IMR-90 (cell line): ENCODE measurements around the gene ELMO1. TPM values are rescaled to one million over a fixed set of nuclear protein-coding genes. Genes with fewer than 3 reads are reported as not detected.

ENCODE experiments used
- ATAC-seq: fragments of 200-7000 bp; cut with Tn5 transposase; 2 replicates; pipeline ENCODE4 v1.9.1; 2020; ENCODE audit warnings: low read depth, mild to moderate bottlenecking, moderate library complexity
- BruUV-seq: library from RNA; stranded (reverse); fragments of 400-500 nt; replicated peaks from 2 replicates; lab custom pipeline; 2021; lab: Mats Ljungman, UMichigan
- CTCF ChIA-PET: fragments of 300-600 bp; formaldehyde crosslinking; extraction: SDS; loops from one replicate; lab custom pipeline; 2021; ENCODE audit warnings: antibody characterized with exemption; lab: Yijun Ruan, JAX
- POLR2A ChIA-PET: fragments of 300-600 bp; sonication (Branson Sonifier 250); formaldehyde crosslinking; loops from one replicate; lab custom pipeline; 2022; ENCODE audit warnings: antibody characterized with exemption; ENCODE audit not compliant: unreplicated experiment; lab: Charles Lee
- DNase-seq: peaks from one replicate; pipeline ENCODE4 v3.0.0; 2013
- H2AFZ ChIP-seq: replicated peaks from 2 replicates; pipeline ENCODE3; 2013; ENCODE audit warnings: low read length, mild to moderate bottlenecking; ENCODE audit not compliant: poor library complexity
- H2AK5ac ChIP-seq: 2 replicates; pipeline ENCODE4 v1.6.1; 2013; ENCODE audit warnings: low read depth, low read length, inconsistent platforms
- H2AK9ac ChIP-seq: replicated peaks from 2 replicates; pipeline ENCODE3; 2013; ENCODE audit warnings: mild to moderate bottlenecking, low read depth, low read length, moderate library complexity; ENCODE audit not compliant: poor library complexity
- H2BK120ac ChIP-seq: 2 replicates; pipeline ENCODE4 v1.6.1; 2013; ENCODE audit warnings: low read depth, low read length, inconsistent platforms
- H2BK15ac ChIP-seq: 3 replicates; pipeline ENCODE4 v1.6.1; 2013; ENCODE audit warnings: low read depth, low read length, inconsistent platforms
- H2BK20ac ChIP-seq: 2 replicates; pipeline ENCODE4 v1.6.1; 2013; ENCODE audit warnings: low read depth, mild to moderate bottlenecking, inconsistent platforms, low read length, moderate library complexity
- H2BK5ac ChIP-seq: 2 replicates; pipeline ENCODE4 v1.6.1; 2013; ENCODE audit warnings: mild to moderate bottlenecking, low read depth, low read length, inconsistent platforms; ENCODE audit not compliant: poor library complexity, severe bottlenecking
- H3K14ac ChIP-seq: replicated peaks from 2 replicates; pipeline ENCODE4 v1.6.1; 2013; ENCODE audit warnings: low read depth, low read length, inconsistent platforms
- H3K18ac ChIP-seq: 2 replicates; pipeline ENCODE4 v1.6.1; 2013; ENCODE audit warnings: low read depth, low read length, control low read depth
- H3K23ac ChIP-seq: 2 replicates; pipeline ENCODE4 v1.6.1; 2013; ENCODE audit warnings: low read depth, low read length, inconsistent platforms
- H3K27ac ChIP-seq: 2 replicates; pipeline ENCODE4 v1.5.1; 2013; ENCODE audit warnings: mild to moderate bottlenecking, control low read depth, low read length; ENCODE audit not compliant: insufficient read depth
- H3K27me3 ChIP-seq: 2 replicates; pipeline ENCODE4 v1.6.1; 2013; ENCODE audit warnings: low read length; ENCODE audit not compliant: control insufficient read depth, insufficient read depth
- H3K36me3 ChIP-seq: 2 replicates; pipeline ENCODE4 v1.6.1; 2013; ENCODE audit warnings: low read length, mixed read lengths; ENCODE audit not compliant: control insufficient read depth, insufficient read depth
- H3K4ac ChIP-seq: 2 replicates; pipeline ENCODE4 v1.6.1; 2013; ENCODE audit warnings: low read depth, low read length, inconsistent platforms
- H3K4me1 ChIP-seq: 2 replicates; pipeline ENCODE4 v1.6.1; 2013; ENCODE audit warnings: low read length, mixed read lengths; ENCODE audit not compliant: control insufficient read depth, insufficient read depth
- H3K4me2 ChIP-seq: 2 replicates; pipeline ENCODE4 v1.6.1; 2013; ENCODE audit warnings: low read depth, mild to moderate bottlenecking, control low read depth, low read length, moderate library complexity
- H3K4me3 ChIP-seq: 2 replicates; pipeline ENCODE4 v1.5.1; 2013; ENCODE audit warnings: low read depth, mild to moderate bottlenecking, control low read depth, low read length, moderate library complexity; ENCODE audit not compliant: insufficient read depth
- H3K56ac ChIP-seq: 2 replicates; pipeline ENCODE4 v1.6.1; 2013; ENCODE audit warnings: low read length, inconsistent platforms; ENCODE audit not compliant: insufficient read depth; ENCODE audit errors: extremely low read depth
- H3K79me1 ChIP-seq, 2 experiments: 2 replicates each; pipeline ENCODE4 v1.6.1; 2013; ENCODE audit warnings: low read length in 2 of 2, inconsistent platforms in 1 of 2, low read depth in 1 of 2
- H3K9ac ChIP-seq: 2 replicates; pipeline ENCODE4 v1.6.1; 2013; ENCODE audit warnings: low read depth, low read length, control low read depth
- H3K9me1 ChIP-seq: 2 replicates; pipeline ENCODE4 v1.6.1; 2013; ENCODE audit warnings: low read length, inconsistent platforms; ENCODE audit not compliant: insufficient read depth
- H3K9me3 ChIP-seq: 2 replicates; pipeline ENCODE4 v1.6.1; 2013; ENCODE audit warnings: low read length; ENCODE audit not compliant: control insufficient read depth, insufficient read depth
- H4K20me1 ChIP-seq: 2 replicates; pipeline ENCODE4 v1.6.1; 2013; ENCODE audit warnings: low read length, inconsistent platforms; ENCODE audit not compliant: insufficient read depth
- H4K5ac ChIP-seq: 2 replicates; pipeline ENCODE4 v1.6.1; 2013; ENCODE audit warnings: mild to moderate bottlenecking, low read depth, low read length, control low read depth
- H4K8ac ChIP-seq, 2 experiments: 2 replicates each; pipeline ENCODE4 v1.6.1; 2013; ENCODE audit warnings: low read depth in 2 of 2, low read length in 2 of 2, control low read depth in 1 of 2, inconsistent platforms in 1 of 2
- H4K91ac ChIP-seq: 2 replicates; pipeline ENCODE4 v1.6.1; 2013; ENCODE audit warnings: low read depth, low read length, inconsistent platforms; ENCODE audit not compliant: insufficient read depth
- CEBPB ChIP-seq: IDR thresholded peaks from 2 replicates; pipeline ENCODE4 v1.6.1; 2012; ENCODE audit warnings: low read depth, low read length, improper control_type of control experiment
- CHD1 ChIP-seq: IDR thresholded peaks from 2 replicates; pipeline ENCODE4 v1.6.1; 2012; ENCODE audit warnings: low read depth, low read length, improper control_type of control experiment
- CTCF ChIP-seq: conservative IDR thresholded peaks from 2 replicates; pipeline ENCODE4 v1.5.1; 2012; ENCODE audit warnings: mild to moderate bottlenecking, low read depth, low read length, improper control_type of control experiment
- MXI1 ChIP-seq: IDR thresholded peaks from 2 replicates; pipeline ENCODE4 v1.6.1; 2012; ENCODE audit warnings: low read depth, mild to moderate bottlenecking, low read length, moderate library complexity, borderline replicate concordance
- RCOR1 ChIP-seq: IDR thresholded peaks from 2 replicates; pipeline ENCODE4 v1.6.1; 2012; ENCODE audit warnings: mild to moderate bottlenecking, low read length, improper control_type of control experiment; ENCODE audit not compliant: insufficient replicate concordance
- SMC3 ChIP-seq: fragments of 150-350 bp; IDR thresholded peaks from 2 replicates; pipeline ENCODE4 v1.6.1; 2016; ENCODE audit warnings: low read depth, mild to moderate bottlenecking, antibody characterized with exemption, low read length, moderate library complexity
- WGBS, 2 experiments: methylation state at CpG; one replicate each; pipeline versions ENCODE4 v1.1.5 to v1.1.7; 2013; ENCODE audit warnings: missing lambda C conversion rate in 2 of 2; ENCODE audit not compliant: insufficient read length in 1 of 2; ENCODE audit errors: extremely low coverage in 2 of 2; 5-methylcytosine and 5-hydroxymethylcytosine counted together
- dilution Hi-C: fragments of 300-500 bp; cut with HindIII; formaldehyde crosslinking; loops from one replicate; pipeline ENCODE4 v1.14.3; 2018; ENCODE audit warnings: low sequenced_read_pairs; ENCODE audit not compliant: unreplicated experiment
- in situ Hi-C: fragments of 300-500 bp; cut with MboI; formaldehyde crosslinking; loops from 3 replicates; pipeline ENCODE4 v1.14.3; 2019; ENCODE audit warnings: low sequenced_read_pairs, inconsistent platforms, mixed read lengths
- intact Hi-C: fragments of 100-400 bp; cut with micrococcal nuclease; formaldehyde crosslinking; loops from 2 replicates; pipeline ENCODE4 v1.10.0; 2022
- polyA plus RNA-seq, 3 experiments: library from polyadenylated mRNA; depleted of rRNA; stranded (reverse); fragments of >200 nt; gene quantifications; 2 replicates each; pipeline ENCODE4 v1.2.3, GENCODE V29; 2012; ENCODE audit warnings: low replicate concordance in 1 of 3
- total RNA-seq: library from RNA; depleted of rRNA; stranded (reverse); fragments of >200 nt; gene quantifications from 2 replicates; pipeline ENCODE4 v1.2.3, GENCODE V29; 2012

ELMO1 gene
- total and polyA plus RNA-seq, 2 of the 4 experiments (the other 2 are of a cell fraction): 0.03 TPM; not detected in 1

DNA sequence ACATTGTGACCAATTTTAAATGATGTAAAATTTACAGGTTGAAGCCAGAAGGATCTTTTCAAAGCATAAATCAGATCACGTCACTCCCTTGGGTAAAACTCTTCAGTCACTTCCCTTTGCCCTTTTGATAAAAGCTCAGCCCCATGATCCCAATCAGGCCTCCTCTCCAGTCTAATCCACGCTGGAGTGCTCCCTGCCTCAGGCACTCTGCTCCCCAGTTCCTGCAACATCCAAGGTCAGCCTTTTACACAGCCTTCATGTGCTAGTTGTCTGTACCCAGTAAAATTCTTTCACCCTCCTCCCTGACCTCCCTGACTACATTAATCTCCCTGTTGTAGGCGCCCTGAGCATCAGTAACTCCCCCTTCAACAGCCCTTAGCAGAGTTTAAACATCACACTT is 14.1 kb downstream of the ELMO1 start:
- no peak for ATAC-seq
- no peak overlapping the region for H3K18ac ChIP-seq
- no peak overlapping the region for H3K4me3 ChIP-seq
- H3K14ac ChIP-seq: no peak overlapping the region
- BruUV-seq: no TSS peak
- no peak overlapping the region for H3K4me2 ChIP-seq
- dilution Hi-C loops (no loop called here), intact Hi-C loops (no loop called here), in situ Hi-C loops (no loop called here)
- H3K4ac ChIP-seq: no peak overlapping the region
- peaks cover 9% of the 10 kb centered on the region; the same call in 1 of the 2 replicates for H3K9me3 ChIP-seq
- WGBS, 2 experiments: no CpG with 5 or more reads among the region's 3 CpGs
- no peaks in the 10 kb centered on the region for H3K36me3 ChIP-seq
- H3K27ac ChIP-seq: no peak overlapping the region
- no peak overlapping the region for H4K91ac ChIP-seq
- H3K4me1 ChIP-seq: no peaks in the 10 kb centered on the region
- no peak overlapping the region for H4K8ac ChIP-seq
- no peaks in the 10 kb centered on the region for H3K79me1 ChIP-seq
- no peak for DNase-seq
- no peak overlapping the region for H2AFZ ChIP-seq
- H2AK9ac ChIP-seq: no peak overlapping the region
- no peak overlapping the region for H2BK5ac ChIP-seq
- no peak overlapping the region for H3K9ac ChIP-seq
- no peak overlapping the region for H3K23ac ChIP-seq
- no peaks in the 10 kb centered on the region for H4K20me1 ChIP-seq
- no peaks in the 10 kb centered on the region for H3K9me1 ChIP-seq
- H2BK15ac ChIP-seq: no peak overlapping the region
- H2BK120ac ChIP-seq: no peak overlapping the region
- no peak overlapping the region for H4K5ac ChIP-seq
- H3K27me3 ChIP-seq: no peaks in the 10 kb centered on the region
- H3K56ac ChIP-seq: no peak overlapping the region
- ChIA-PET POLR2A (no interaction called here), CTCF (no interaction called here)
- no peak overlapping the region for H2AK5ac ChIP-seq
- TF ChIP-seq RCOR1 (no peak), CTCF (no peak), CHD1 (no peak), CEBPB (no peak), SMC3 (no peak), MXI1 (no peak)
- H2BK20ac ChIP-seq: no peak overlapping the region
